PC-3 (cell line): ENCODE results near the gene ADAMTS1. TPM values are rescaled to one million over a fixed set of nuclear protein-coding genes. Genes with fewer than 3 reads are reported as not detected.

Source experiments
- ATAC-seq: fragments of 200-7000 bp; cut with Tn5 transposase; 2 replicates; pipeline ENCODE4 v1.9.1; 2020; ENCODE audit warnings: mild to moderate bottlenecking, moderate library complexity
- BruUV-seq: library from RNA; stranded (reverse); fragments of 400-500 nt; replicated peaks from 2 replicates; lab custom pipeline; 2021; lab: Mats Ljungman, UMichigan
- CTCF ChIA-PET: fragments of 300-600 bp; sonication (Branson Sonifier 250); formaldehyde crosslinking; loops from one replicate; lab custom pipeline; 2022; ENCODE audit warnings: antibody characterized with exemption; lab: Charles Lee
- POLR2A ChIA-PET: fragments of 300-600 bp; sonication (Branson Sonifier 250); formaldehyde crosslinking; loops from one replicate; lab custom pipeline; 2022; ENCODE audit warnings: antibody characterized with exemption; ENCODE audit not compliant: unreplicated experiment; lab: Charles Lee
- DNase-seq: peaks from one replicate; pipeline ENCODE4 v3.0.0-alpha.2; 2015
- H2AFZ ChIP-seq: fragments of 300-600 bp; sonication (generic); 2 replicates; pipeline ENCODE4 v1.6.0; 2016; ENCODE audit warnings: antibody characterized with exemption, low read length
- H3F3A ChIP-seq: fragments of 300-600 bp; sonication (generic); one replicate; pipeline ENCODE4 v1.6.0; 2017; ENCODE audit warnings: antibody characterized with exemption, low read length, control low read depth, mild to moderate bottlenecking; ENCODE audit not compliant: unreplicated experiment
- H3K27ac ChIP-seq: fragments of 300-600 bp; sonication (generic); 2 replicates; pipeline ENCODE4 v1.5.1; 2016; ENCODE audit warnings: mild to moderate bottlenecking, low read length
- H3K27me3 ChIP-seq: fragments of 300-600 bp; sonication (generic); 2 replicates; pipeline ENCODE4 v1.6.1; 2016; ENCODE audit warnings: low read length, mixed read lengths
- H3K36me3 ChIP-seq: fragments of 300-600 bp; sonication (generic); 2 replicates; pipeline ENCODE4 v1.6.1; 2016; ENCODE audit warnings: low read depth, mixed run types, low read length, mixed read lengths
- H3K4me1 ChIP-seq: fragments of 300-600 bp; sonication (generic); 2 replicates; pipeline ENCODE4 v1.5.1; 2016; ENCODE audit warnings: low read length; ENCODE audit not compliant: insufficient read depth
- H3K4me2 ChIP-seq: fragments of 300-600 bp; sonication (generic); 2 replicates; pipeline ENCODE4 v1.6.0; 2016; ENCODE audit warnings: low read length
- H3K4me3 ChIP-seq: fragments of 300-600 bp; sonication (generic); 2 replicates; pipeline ENCODE4 v1.5.1; 2016; ENCODE audit warnings: mild to moderate bottlenecking, low read length, mixed read lengths
- H3K79me2 ChIP-seq: fragments of 300-600 bp; sonication (generic); 2 replicates; pipeline ENCODE4 v1.6.1; 2017; ENCODE audit warnings: low read length, mixed read lengths
- H3K9ac ChIP-seq: fragments of 300-600 bp; sonication (generic); 2 replicates; pipeline ENCODE4 v1.6.0; 2016; ENCODE audit warnings: mild to moderate bottlenecking, low read length
- H3K9me2 ChIP-seq: fragments of 300-600 bp; sonication (generic); replicated peaks from 2 replicates; pipeline ENCODE4 v1.6.1; 2016; ENCODE audit warnings: mixed run types, low read length, mixed read lengths
- H3K9me3 ChIP-seq: fragments of 300-600 bp; sonication (generic); 2 replicates; pipeline ENCODE4 v1.6.1; 2016; ENCODE audit warnings: low read length, mixed read lengths
- H4K20me1 ChIP-seq: fragments of 300-600 bp; sonication (generic); 2 replicates; pipeline ENCODE4 v1.6.1; 2016; ENCODE audit warnings: low read length, mixed read lengths
- CTCF ChIP-seq: fragments of 300-600 bp; sonication (generic); conservative IDR thresholded peaks from 2 replicates; pipeline ENCODE4 v1.5.1; 2017; ENCODE audit warnings: antibody characterized with exemption, low read depth, mild to moderate bottlenecking, low read length
- EZH2 ChIP-seq: fragments of 300-600 bp; sonication (generic); IDR thresholded peaks from one replicate; pipeline ENCODE4 v1.6.1; 2017; ENCODE audit warnings: antibody characterized with exemption, mild to moderate bottlenecking, low read length; ENCODE audit not compliant: unreplicated experiment
- EZH2phosphoT487 ChIP-seq: fragments of 300-600 bp; sonication (generic); IDR thresholded peaks from 2 replicates; pipeline ENCODE4 v1.6.1; 2018; ENCODE audit warnings: mild to moderate bottlenecking, antibody characterized with exemption, low read length, borderline replicate concordance
- intact Hi-C: fragments of 100-400 bp; cut with micrococcal nuclease; formaldehyde crosslinking; loops from 2 replicates; pipeline ENCODE4 v1.9.0; 2023
- total RNA-seq: library from RNA; depleted of rRNA; stranded (reverse); fragments of >200 nt; gene quantifications from 2 replicates; pipeline ENCODE4 v1.2.3, GENCODE V29; 2014

ADAMTS1 gene
- total RNA-seq, 1 experiment from 2014 or later: 12.9 TPM

- intact Hi-C loops: loop anchor here (5.0 kb wide), 4 partner anchors 47 to 1948 kb away; no protein-coding TSS in a partner anchor
- POLR2A ChIA-PET: interaction anchor here (0.6 kb wide), 1 partner anchor 495 kb away, joined by 4 read pairs; no protein-coding TSS in a partner anchor
- H3K4me1 ChIP-seq: peaks cover 17% of the 10 kb centered on the region
- no peaks in the 10 kb centered on the region for H3K27me3 ChIP-seq
- CTCF ChIA-PET: interaction anchor here (0.5 to 1.6 kb wide), 7 partner anchors 75 to 1902 kb away, joined by 3 to 7 read pairs (median 3); partner anchors contain the start of gene APP
- peak; percentile 33 for DNase-seq
- no peaks in the 10 kb centered on the region for H3K9me3 ChIP-seq
- peak; percentile 15 for ATAC-seq
- 0 out of 2 replicates have a peak overlapping the region, but pooled peaks have one; percentile 66 for H3K27ac ChIP-seq
- BruUV-seq: no TSS peak
- no peaks in the 10 kb centered on the region for H3F3A ChIP-seq
- no peak for TF ChIP-seq EZH2
- TF ChIP-seq EZH2phosphoT487: no peak
- no peak; the same call in 1 of the 2 replicates for TF ChIP-seq CTCF
- H2AFZ ChIP-seq: peak overlapping the region; percentile 86
- no peaks in the 10 kb centered on the region for H3K9me2 ChIP-seq
- H3K79me2 ChIP-seq: peaks cover 20% of the 10 kb centered on the region
- H3K4me2 ChIP-seq: peak overlapping the region; percentile 98
- peak overlapping the region; percentile 65 for H3K9ac ChIP-seq
- no peaks in the 10 kb centered on the region for H4K20me1 ChIP-seq
- peak overlapping the region; percentile 78 for H3K4me3 ChIP-seq
- peaks cover 16% of the 10 kb centered on the region for H3K36me3 ChIP-seq
These were observed 747 bp downstream of the ADAMTS1 start for GRCh38 chr21:26844258-26845065.

- DNase-seq: peak; percentile 55
- peak; percentile 22 for ATAC-seq
- BruUV-seq: no TSS peak
- Histone ChIP-seq H2AFZ (peak overlapping the region; percentile 86), H3K4me3 (peak overlapping the region; percentile 78), H3K9me3 (no peaks in the 10 kb centered on the region), H3K27ac (peak overlapping the region; percentile 66), H3K4me1 (peaks cover 17% of the 10 kb centered on the region), H3F3A (no peaks in the 10 kb centered on the region), H3K79me2 (peaks cover 20% of the 10 kb centered on the region), H4K20me1 (no peaks in the 10 kb centered on the region), H3K27me3 (no peaks in the 10 kb centered on the region), H3K36me3 (peaks cover 20% of the 10 kb centered on the region), H3K9me2 (no peaks in the 10 kb centered on the region), H3K4me2 (peak overlapping the region; percentile 98), H3K9ac (peak overlapping the region; percentile 65)
- CTCF ChIA-PET: interaction anchor here (0.5 to 1.0 kb wide), 2 partner anchors 75 to 1130 kb away, joined by 3 read pairs; no protein-coding TSS in a partner anchor
- intact Hi-C loops: loop anchor here (1.0 to 5.0 kb wide), 3 partner anchors 47 to 1693 kb away; no protein-coding TSS in a partner anchor
- TF ChIP-seq CTCF (no peak), EZH2 (no peak), EZH2phosphoT487 (no peak)
- POLR2A ChIA-PET: no interaction called here
These were observed 1.3 kb downstream of the ADAMTS1 start for GRCh38 chr21:26843933-26844257.
